ENCODE measurements around the gene LDLRAD3.
A peak's percentile ranks its signal among the peaks of the same experiment; 100 is the strongest.

Gene LDLRAD3

DNA sequence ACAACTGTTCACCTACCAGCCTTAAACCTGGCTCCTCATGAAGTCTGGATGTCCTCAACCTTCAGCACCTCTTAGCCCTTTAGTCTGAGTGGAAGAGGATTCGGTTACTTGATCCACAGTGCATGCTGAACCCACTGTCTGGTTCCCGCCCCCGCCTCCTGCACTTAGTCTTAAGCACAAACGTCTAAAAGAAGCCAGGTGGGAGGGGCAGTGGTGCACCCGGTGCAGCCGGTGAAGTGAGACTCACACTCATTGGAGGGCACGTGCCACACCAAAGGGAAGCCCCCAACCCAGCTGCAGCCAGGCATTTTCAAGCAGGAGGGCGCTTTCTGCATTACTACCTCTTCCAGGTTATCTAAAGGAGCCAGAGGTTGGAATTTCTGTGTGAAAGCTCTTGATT, 198.6 kb downstream of the LDLRAD3 start:
- DNase-seq, result no peak

DNA sequence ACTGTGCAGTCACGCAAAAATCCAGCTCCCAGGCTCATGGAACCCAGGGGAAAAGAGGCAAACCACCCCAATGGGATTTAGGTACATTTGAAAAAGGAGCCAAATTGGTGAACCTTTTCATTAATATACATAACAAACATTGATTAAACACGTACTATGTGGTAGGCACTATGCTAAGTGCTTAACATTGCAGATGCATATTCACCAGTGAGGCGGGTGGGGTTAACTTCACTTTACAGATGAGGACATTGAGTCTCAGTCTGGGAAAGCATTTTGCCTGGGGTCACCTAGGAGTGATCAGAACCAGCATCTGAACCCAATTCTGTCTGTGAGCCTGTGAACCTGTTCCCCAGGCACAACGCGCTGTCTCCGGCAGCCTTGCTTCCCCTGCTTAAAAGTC, 199.0 kb downstream of the LDLRAD3 start:
- DNase-seq, result no peak

DNA sequence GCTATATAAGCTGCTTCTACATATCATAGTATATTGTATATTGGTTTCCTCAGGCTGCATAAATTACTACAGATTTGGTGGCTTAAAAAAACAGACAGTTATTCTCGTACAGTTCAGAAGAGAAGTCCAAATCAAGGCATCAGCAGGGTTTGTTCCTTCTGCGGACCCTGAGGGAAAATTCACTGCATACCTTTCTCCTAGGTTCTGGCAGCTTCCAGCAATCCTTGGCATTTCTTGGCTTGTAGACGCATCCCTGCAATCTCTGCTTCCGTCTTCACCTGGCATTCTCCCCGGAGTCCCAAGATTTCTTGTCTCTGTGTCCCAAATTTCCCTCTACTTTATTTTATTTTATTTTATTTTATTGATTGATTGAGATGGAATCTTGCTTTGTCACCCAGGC, 202.6 kb downstream of the LDLRAD3 start:
- no peak for DNase-seq

DNA sequence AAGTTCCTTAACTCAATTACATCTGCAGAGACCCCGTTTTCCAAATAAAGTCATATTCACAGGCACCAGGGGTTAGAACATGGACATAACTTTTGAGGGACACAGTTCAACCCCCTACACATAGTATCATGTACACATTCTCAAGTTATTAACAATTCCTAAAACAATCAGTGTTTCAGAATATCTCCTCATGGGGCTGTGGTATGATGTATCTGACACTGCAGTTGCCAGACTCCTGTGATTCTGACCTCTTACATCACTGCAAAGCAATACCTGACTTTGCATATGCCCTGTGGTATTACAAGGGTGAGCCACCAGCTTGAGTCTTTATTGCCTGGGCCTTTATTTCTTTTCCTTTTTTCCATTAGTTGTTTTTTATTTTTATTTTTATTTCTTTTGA, 203.6 kb downstream of the LDLRAD3 start:
- DNase-seq, result no peak

DNA sequence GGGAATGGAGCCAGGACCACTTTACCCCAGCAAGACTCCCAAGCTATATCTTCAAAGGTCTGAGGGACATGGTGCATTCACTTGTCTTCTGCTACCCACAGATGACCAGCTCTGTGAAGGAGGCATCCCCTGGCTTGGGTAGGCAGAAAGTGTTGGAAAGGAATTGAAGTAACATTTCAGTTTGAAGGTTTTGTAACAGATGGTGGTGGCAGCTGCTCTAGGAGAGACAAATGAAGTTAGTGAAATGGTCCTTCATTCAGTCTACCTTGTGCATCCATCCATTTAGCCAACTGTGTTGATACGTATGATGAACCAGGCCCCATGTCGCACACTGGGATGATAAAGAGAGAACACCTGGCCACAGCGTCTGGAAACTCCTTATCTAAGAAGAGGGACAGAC, 204.8 kb downstream of the LDLRAD3 start:
- no peak for DNase-seq

DNA sequence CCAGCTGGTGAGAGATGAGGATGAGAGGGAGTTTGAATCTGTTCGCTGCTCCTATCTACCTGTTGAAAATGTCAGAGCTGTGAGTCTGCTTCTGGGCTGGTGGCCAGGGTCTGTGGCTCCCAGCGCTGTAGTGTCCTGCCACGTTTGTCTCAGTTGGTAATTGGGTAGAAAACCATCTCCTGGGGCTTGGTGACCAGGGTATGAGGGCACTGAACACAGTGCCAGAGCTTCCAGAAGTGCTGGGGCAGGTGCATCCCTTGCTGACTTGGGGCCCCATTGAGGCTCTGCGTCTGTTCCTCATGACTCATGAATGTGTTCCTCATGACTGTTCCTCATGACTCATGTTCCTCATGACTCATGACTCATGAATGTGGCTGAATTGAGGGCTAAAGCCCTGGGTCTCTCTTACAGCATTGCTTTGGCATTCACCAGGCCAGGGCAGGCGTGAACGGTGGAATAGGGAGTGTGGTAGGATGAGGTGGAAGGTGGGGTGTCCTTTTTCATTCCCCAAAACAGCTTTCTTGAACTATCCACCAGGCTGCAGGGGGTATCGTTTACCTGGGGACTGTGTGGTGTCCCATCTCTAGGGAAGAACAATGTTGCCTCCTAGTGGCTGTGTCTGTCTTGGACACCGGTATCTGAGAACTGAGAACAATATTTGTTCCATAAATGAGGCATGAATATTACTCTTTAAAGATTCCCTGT, 205.8 kb downstream of the LDLRAD3 start:
- peak; percentile 99 for DNase-seq

DNA sequence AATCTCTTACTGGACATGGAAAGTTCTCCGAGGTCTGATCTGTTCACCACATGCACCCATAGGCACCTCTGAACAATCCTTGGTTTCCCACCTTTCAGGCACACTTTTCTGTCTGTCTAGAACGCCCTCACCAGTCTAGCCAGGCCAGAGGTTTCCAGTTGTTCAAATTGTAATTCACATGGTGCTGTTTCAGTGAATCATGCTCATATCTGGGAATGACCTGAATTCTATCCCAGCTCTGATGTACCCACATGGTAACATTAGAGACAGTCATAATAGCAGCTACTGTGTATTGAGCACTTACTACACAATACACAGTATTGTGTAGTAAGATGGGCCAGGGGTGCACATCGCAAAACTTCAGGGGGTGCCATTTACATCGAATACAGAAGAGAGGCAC, 207.1 kb downstream of the LDLRAD3 start:
- peak; percentile 36 for DNase-seq

DNA sequence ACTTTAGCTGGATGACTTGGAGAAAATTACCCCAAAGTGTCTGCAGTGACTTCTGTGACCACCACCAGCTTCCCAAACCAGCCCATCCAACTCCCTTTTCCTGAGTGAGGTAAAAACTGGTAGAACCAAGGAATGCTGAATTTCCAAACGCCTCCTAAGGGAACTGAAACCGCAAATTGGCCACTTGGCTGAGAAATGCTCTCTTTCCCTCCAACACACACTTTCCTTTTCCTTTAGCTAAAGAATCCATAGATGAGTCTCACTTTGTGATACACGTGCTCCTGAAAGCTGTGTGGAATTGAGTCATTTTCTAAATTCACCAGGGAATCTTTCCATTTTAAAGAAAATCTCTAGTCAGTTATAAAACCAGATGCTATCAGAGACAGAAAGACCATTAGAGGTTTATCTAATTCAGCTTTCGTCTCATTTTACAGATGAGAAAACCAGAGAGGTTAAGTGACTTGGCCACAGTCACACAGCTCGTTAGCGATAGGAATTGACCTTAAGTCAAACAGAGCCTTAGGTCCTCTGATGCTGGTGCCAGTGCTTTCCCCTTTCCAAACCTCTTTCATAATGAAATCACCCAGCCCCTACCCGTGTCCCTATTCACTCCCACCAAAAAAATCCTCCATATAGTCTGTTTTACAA, 208.2 kb downstream of the LDLRAD3 start:
- peak; percentile 70 for DNase-seq

DNA sequence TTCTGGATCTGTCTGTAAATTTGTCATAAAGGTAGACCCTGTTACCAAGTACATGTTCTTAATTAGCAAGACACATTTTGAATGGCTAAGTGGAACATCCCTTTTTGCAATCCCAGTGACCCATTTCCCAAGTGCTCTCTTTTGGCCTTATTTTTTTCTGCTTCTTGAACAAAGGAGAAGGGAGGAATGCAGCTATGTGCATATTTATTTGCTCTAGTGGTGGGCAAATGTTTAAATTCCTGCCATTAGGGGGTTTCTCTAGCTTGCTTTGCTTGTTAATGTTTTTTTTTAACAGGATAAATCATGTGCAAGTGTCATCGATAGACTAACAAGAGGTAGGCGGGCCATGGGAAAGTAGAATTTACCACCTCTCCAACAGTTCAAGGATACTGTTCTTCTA, 209.7 kb downstream of the LDLRAD3 start:
- peak; percentile 65 for DNase-seq

DNA sequence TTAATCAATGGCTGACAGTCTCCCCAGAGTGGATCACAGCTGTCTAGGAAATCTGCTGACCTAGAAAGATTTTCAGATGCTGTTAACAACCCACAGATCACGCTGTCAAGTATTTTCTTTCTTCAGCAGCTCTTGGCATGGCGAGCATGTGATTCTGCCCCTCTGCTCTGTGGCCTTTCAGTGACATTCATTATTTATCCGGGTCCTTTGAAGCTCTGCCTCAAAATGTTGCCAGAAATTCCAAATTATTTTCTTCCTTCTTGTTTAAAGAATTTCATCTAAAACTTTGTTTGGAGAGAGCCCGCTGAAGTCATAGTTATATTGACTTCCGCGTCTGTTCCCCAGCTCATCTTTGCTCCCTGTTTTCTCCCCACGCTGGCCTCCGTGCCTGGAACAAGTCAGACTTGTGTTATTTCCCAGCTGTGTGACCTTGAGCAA, 211.3 kb downstream of the LDLRAD3 start:
- no peak for DNase-seq

DNA sequence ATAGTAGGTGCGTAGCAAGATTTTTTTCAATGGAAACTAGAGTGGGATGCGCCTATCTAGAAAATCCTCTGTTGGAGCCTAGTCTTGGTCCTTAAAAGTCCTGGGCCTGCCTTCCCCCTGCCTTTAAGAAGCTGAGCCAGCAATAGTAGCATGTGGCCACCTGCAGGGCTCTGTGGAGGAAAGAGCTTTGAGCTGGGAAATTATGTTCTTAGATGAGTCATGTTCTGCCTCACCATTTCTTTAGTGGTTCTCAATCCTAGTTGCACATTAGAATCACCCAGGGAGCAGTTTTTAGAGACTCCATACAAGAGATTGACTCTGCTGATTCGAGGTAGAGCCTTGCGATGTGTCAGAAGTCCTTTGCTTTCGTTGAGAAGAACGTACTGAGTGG, 211.9 kb downstream of the LDLRAD3 start:
- peak; percentile 72 for DNase-seq

DNA sequence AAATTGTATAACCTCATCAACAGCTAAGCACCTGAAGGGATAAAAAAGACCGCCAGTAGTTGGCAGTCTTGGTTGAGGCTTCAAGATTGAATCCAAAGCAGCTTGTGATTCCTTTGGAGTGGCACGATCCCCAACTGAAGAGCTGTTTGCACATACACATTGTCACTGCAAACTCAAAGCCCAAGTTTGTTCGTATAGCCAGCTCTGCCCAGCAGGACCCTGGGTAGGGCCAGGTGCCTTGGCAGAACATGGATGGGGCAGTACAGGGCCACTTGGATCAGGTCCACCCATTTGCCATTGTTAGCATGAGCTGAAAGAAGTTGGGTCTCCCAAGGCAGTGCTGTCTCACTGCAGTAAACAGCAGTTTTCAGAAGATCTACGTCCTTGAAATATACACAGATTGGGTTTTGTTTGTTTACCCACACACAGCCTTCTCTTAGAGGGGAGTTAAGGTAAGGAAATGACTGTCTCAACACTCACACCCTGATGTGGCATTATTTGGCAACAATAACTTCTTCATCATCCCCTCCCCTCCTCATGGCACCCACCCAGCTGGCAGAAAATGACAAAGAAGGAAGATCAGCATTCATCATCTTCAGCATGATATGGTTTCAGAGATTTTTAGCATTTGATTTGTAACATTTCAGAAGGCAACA, 212.4 kb downstream of the LDLRAD3 start:
- peak; percentile 38 for DNase-seq

DNA sequence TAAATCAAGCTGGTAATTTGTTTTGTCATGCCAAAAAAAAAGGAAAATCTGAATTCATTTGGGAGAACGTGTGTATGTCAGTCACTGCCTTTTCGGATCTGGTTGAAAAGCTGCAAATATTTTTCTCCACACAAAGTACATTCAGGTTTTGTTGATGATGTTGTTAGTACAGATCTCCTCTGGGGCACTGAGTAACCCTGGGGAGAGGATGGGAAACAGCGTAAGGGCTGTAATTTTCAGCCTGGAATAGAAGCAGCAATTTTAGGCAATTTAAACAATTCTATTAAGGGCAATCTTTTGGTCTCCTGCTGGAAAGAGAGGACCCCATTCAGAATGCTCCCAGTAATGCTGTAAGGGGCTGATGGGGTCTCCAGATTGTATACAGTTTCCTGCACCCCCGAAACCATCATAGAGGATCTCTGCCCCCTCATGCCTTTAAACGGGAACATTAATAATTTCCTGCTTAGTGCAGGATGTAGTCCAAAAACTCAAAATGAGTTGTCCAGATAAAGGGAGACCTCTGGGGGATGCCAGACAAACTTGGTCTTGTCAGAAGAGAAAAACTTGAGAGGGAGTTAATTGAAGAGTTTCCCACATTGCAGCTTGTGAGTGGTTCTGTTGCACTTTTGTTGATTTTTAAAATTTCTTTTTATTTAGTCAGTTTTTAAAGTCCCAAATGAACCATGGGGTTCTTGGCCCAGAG, 213.1 kb downstream of the LDLRAD3 start:
- DNase-seq, result no peak

DNA sequence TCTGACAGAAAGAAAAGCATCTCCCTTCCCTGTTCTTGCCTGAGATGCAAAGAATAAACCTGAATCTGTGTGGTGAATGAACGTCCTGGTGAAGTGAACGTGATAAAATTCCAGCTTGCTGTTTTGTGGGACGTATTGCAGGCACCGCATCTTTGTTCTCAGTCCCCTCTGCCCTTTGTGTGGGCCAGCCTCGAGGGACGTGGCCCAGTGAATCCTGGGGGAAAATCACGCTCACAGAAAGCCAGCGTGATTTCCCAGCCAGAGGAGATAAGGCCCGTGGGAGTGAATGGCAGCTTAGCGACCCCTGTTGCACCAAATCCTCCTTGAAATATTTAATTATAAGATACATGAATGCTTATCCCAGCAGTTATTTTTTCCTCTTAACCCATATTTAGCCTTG, 216.2 kb downstream of the LDLRAD3 start:
- DNase-seq, result no peak

DNA sequence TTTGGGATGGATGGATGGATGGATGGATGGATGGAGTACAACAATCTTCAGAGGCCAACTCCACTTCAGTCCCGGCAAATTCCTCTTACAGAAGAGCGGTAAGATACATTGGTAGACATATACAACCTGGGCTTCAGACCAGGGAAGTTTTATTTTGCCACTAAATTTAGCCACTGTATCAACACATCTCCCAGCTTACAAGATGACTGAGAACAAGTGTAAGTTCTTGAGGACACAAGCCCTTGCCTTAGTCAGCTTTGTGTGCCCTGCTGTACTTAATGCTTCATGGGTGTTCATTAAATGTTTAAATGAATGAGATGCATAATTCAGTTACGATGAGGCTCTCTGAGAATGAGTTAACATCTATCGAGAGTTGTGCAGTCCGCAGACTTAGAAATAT, 217.7 kb downstream of the LDLRAD3 start:
- DNase-seq, result no peak

DNA sequence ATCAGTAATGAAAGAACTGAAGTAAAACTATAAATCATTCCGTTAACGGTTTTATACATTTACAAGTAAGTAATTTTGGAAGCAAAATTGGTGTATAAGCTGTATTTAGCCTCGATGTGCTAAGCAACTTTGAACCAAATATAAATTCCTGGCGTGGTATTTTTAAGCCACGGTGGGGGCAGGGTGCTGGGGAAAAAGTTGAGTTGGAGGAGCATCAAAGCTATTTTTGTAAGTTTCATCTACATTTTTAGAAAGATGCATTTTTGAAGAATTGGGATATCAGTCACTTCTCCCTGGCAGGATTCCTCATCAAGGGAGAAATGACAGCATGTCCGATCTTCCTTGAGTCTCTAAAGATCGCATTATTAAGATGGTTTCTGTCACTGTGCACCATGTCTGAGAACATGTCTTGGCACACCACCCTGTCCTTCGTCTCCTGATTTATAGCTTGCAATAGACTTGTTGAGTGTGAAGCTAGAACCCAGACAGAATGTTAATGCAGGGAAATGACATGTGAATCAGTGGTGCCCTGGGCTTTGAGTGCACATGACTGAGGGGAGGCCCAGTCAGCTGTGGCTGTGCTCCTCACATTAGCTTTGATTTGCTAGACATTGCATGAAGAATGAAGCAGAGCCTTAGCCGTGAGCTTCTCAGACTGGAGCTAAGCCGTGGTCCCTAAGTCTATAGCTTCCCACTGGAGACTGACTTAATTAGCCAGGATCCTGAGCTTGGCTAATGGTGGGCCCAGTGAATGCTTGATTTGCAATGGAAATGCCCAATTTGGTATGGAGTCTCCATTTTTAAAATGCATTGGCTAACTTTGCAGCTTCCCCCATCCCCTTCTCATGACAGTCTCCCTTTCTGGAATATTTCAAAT, 218.4 kb downstream of the LDLRAD3 start:
- peak; percentile 40 for DNase-seq

DNA sequence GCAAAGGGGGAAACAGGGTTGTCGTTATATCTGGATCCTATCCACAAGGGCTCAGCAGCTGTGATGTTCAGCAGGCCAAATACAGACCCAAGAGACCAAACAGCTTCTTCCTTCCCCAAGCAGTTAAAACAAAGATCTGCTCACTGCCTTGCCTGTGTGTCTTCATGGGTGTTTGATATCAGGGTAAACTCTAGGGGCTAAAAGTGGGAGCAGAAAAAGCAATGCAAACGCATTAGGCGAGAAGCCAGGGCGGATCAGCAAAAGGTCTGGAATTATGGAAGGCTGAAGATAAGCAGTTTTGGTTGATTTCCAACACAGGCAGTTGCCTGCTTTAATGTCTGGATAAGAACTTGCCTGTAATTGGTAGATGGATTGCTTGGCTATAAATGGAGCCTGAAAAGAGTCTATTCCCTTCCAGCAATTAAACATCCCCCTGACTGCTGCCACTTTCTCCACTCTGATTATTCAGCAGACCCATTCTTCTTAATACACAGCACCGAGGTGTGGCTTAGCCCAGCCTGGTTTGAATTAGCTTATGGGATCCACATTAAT, 219.1 kb downstream of the LDLRAD3 start:
- DNase-seq, result no peak

DNA sequence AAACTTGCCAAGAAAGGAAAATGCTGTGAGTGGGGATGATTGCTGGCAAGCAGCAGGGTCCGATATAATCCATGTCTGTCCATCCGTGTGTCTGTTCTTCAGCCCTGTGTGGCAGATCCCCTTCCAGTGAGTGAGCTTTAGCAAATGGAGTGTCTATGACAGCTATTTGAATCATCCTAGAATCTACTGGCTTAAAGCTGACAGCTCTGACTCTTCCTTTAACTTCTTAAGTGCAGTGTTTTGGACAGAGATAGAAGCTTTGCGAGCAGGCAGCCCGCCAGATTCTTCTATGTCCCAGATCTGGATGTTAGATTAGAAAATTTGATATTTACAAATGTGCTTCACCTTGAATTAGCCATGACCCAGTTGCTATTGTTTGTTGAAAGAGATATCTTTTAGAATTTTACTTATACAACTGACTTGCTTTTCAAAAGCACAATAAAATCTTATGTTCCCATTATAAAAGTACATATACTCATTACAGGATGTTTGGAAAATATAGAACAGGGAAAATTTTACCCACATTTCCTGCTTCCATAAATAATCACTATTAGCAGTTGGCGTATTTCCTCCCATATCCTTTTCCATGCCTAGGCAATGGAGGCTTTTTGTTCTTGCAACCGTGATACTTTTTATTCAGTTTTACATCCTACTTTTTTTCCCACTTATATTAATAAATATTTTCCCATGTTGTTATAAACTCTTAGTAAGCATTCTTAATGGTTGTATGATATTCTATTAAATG, 220.8 kb downstream of the LDLRAD3 start:
- DNase-seq, result peak; percentile 51

DNA sequence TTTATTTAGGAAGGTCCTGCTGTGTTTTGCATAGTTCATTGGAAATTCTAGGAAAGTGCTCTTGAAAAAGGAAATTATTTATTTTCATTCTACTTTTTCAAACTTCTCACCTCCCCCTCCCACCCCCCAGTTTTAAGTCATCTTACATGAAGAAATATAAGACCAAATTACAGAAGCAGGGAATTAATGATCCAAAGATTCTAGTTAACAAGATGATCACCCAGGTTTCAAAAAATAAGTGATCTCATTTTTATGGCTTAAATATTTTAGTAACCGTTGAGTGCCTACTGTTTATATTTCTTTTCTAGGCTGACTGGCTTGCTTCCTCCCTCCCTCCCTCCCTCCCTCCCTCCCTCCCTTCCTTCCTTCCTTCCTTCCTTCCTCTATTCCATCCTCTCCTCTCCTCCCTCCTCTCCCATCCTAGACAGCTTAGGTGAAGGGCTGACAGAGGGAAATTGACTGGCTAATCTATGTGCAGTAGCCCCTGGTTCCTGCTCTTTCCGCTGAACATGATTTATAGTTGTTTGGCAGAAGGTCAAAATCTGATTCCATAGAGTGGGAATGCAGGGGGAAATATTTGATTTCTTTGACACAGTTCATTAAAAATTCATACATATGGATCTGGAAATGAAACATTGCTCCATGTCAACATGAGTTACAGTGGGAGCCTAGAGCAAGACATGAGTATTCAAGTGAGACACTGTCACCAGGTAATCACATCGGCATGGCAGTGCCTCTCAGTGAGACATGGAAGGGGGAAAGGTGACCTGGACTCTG, 221.9 kb downstream of the LDLRAD3 start:
- DNase-seq, result peak; percentile 81

DNA sequence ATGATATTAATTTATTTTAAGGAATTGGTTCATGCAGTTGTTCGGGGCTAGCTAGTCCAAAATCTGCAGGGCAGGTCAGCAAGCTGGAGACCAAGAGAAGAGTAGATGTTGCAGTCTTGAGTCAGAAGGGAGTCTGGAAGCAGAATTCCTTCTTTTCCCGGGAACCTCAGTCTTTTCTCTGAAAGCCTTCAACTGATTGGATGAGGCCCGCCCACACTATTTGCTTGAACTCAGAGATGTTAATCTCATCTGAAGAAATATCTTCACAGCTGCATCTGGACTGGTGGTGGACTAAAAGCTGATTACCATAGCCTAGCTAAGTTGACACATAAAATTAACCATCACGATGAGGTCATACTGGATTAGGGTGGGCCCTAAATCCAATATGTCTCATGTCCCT, 223.2 kb downstream of the LDLRAD3 start:
- no peak for DNase-seq

DNA sequence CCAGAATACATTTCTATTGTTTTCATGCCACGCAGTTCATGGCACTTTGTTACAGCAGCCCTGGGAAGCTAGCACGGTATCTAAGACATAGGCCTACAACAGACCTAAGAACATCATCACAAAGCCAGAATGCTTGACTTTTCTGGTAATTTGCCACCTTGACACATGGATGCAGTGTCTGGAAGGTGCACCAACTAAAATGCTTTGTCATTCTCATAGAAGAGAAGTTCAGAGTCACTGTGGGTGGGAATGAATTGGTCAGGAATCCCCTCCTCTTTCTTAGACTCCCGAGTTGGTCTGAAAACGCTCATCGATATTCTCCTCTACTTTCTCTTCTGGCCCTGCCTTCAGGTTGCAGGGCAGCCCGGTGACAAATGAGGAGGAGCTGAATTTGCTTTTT, 223.9 kb downstream of the LDLRAD3 start:
- no peak for DNase-seq
